CD4-positive, CD25-positive, alpha-beta regulatory T cell (primary cell): ENCODE results near the gene PPIF. TPM values are rescaled to one million over a fixed set of nuclear protein-coding genes. Genes with fewer than 3 reads are reported as not detected.

Experiments
- ATAC-seq, 2 donors: fragments of 150-1000 bp; cut with Tn5 transposase; one replicate each; pipeline ENCODE4 v1.10.0; 2021; ENCODE audit warnings: low read depth in 2 of 2, moderate number of reproducible peaks in 2 of 2, moderate library complexity in 1 of 2
- DNase-seq, 3 donors: peaks; one replicate each; pipeline versions ENCODE4 v3.0.0 to v3.0.0-alpha.2; 2012 to 2022; ENCODE audit warnings: mixed read lengths in 1 of 3
- H3K27ac ChIP-seq: one replicate; pipeline ENCODE4 v1.7.0; 2013; ENCODE audit warnings: mild to moderate bottlenecking, low read length; ENCODE audit not compliant: insufficient read depth, poor library complexity, severe bottlenecking
- H3K27me3 ChIP-seq: one replicate; pipeline ENCODE4 v1.7.0; 2013; ENCODE audit warnings: low read length; ENCODE audit not compliant: control insufficient read depth, insufficient read depth
- H3K36me3 ChIP-seq: one replicate; pipeline ENCODE4 v1.7.0; 2013; ENCODE audit warnings: mild to moderate bottlenecking, low read length, moderate library complexity; ENCODE audit not compliant: control insufficient read depth, insufficient read depth
- H3K4me1 ChIP-seq: 2 replicates; pipeline ENCODE4 v1.7.0; 2013; ENCODE audit warnings: mild to moderate bottlenecking, low read length; ENCODE audit not compliant: insufficient read depth, control insufficient read depth, poor library complexity, severe bottlenecking
- H3K4me3 ChIP-seq: one replicate; pipeline ENCODE4 v1.7.0; 2013; ENCODE audit warnings: low read depth, mild to moderate bottlenecking, low read length, moderate library complexity
- H3K9me3 ChIP-seq, 2 experiments: 1 replicate in 1 of 2; 2 replicates in 1 of 2; pipeline ENCODE4 v1.7.0; 2013; ENCODE audit warnings: low read length in 2 of 2, mild to moderate bottlenecking in 1 of 2, moderate library complexity in 1 of 2; ENCODE audit not compliant: control insufficient read depth in 2 of 2
- H3K27ac Mint-ChIP-seq, 3 donors: one replicate each; pipeline ENCODE4 v1.8.0; 2020 to 2022; ENCODE audit warnings: mild to moderate bottlenecking in 3 of 3, mixed read lengths in 3 of 3, moderate library complexity in 2 of 3
- H3K27me3 Mint-ChIP-seq: one replicate; pipeline ENCODE4 v1.8.0; 2022; ENCODE audit warnings: mild to moderate bottlenecking, mixed read lengths
- H3K36me3 Mint-ChIP-seq: one replicate; pipeline ENCODE4 v1.8.0; 2020; ENCODE audit warnings: mixed read lengths
- H3K4me1 Mint-ChIP-seq, 4 donors: one replicate each; pipeline ENCODE4 v1.8.0; 2020 to 2022; ENCODE audit warnings: mixed read lengths in 4 of 4, mild to moderate bottlenecking in 1 of 4
- H3K4me3 Mint-ChIP-seq, 4 donors: one replicate each; pipeline ENCODE4 v1.8.0; 2020 to 2022; ENCODE audit warnings: mild to moderate bottlenecking in 4 of 4, mixed read lengths in 4 of 4, moderate library complexity in 3 of 4
- H3K9me3 Mint-ChIP-seq, 7 donors: one replicate each; pipeline ENCODE4 v1.8.0; 2020 to 2022; ENCODE audit warnings: mixed read lengths in 7 of 7, mild to moderate bottlenecking in 3 of 7, moderate library complexity in 2 of 7
- polyA plus RNA-seq, 4 donors: library from polyadenylated mRNA; unstranded; fragments of 300-500 nt; fragmentation: Illumina TruSeq; gene quantifications; one replicate each; pipeline ENCODE4 v1.2.3, GENCODE V29; 2021
- total RNA-seq: library from RNA; stranded (reverse); gene quantifications from one replicate; pipeline ENCODE4 v1.2.3, GENCODE V29; 2022

Gene PPIF
- total and polyA plus RNA-seq, 5 donors from 2014 or later, result 15.5 to 60.2 (median 18.0) TPM

DNA sequence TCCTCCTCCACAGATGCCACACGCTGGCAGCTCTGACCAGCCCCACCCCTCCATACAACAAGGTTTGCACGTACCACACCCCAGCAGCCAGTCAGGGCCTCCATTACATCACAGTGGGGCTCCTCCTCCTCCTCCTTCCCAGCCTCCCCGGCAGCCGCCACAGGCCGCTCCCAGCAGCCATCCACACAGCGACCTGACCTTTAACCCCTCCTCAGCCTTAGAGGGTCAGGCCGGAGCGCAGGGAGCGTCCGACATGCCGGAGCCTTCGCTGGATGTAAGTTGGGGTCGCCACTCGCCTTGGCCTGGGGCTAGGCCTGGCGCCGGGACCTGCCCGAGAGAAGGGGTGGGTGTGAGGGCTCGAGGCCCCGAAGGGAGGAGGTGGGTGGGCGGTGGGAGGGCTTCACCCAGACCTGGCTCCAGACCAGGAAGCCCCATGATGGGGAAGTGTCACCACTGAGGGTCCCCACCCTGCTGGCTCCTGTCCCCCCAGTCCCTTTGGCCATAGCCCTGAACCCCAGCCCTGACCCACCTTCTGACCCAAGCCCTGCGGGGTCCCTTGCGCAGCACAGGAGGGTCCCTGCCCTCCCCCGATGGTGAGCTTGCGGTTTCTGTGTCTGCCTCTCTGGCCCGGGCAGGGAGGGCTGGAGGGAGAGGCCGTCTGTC, 36.2 kb upstream of the PPIF start:
- H3K4me1 ChIP-seq, result peaks cover 4% of the 10 kb centered on the region
- no peak overlapping the region for H3K4me3 ChIP-seq
- Mint-ChIP-seq H3K27me3 (no peaks in the 10 kb centered on the region), H3K27ac (no peak overlapping the region), H3K9me3 (no peaks in the 10 kb centered on the region), H3K4me1 (peaks cover 4 to 12% (median 6%) of the 10 kb centered on the region in 4 donors), H3K36me3 (peaks cover 29% of the 10 kb centered on the region), H3K4me3 (no peak overlapping the region)
- no peak overlapping the region for H3K27ac ChIP-seq
- DNase-seq (no peak), ATAC-seq (no peak)
- H3K36me3 ChIP-seq, result peaks cover 23% of the 10 kb centered on the region
- H3K27me3 ChIP-seq, result no peaks in the 10 kb centered on the region
- H3K9me3 ChIP-seq, result no peaks in the 10 kb centered on the region

DNA sequence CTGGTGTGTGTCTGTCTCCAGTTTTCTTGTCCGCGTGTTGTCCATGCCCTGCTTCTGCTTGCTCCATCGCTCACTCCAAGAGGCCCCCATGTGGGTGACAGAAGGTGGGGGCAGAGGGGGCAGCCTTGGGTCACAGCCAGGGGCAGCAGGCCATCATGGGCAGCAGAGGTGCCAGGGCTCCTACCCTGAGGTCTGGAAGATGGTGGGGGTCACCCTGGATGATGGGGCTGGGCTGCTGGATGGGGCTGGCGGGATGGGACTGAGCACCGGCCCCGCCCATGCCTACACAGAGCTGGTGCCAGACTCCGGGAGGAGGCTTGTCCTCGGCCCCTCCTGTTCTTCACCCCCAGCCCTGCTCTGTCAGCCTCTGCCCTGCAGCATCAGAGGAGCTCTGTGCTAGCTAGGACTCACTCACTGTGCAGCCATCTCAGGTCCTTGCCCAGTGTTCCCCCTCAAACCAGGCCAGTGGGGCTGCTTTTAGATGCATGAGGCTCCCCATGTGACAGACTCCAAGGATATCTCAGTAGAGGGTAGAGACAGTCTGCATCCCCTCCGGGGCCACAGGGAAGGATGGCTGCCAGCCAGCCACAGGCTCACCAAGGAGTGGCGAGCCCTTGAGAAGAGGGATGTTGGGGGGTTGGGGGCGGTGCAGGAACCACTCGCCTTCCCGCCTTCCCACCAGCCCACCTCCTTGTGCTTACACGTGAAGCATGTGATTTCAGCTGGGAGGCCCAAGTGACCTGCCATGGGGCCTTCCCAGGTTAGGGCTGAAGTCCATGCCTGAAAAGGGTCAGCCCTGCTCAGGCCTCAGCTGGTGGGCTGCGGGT, 35.5 kb upstream of the PPIF start:
- Mint-ChIP-seq H3K36me3 (peaks cover 29% of the 10 kb centered on the region), H3K4me3 (no peak overlapping the region), H3K9me3 (no peaks in the 10 kb centered on the region), H3K27ac (no peak overlapping the region), H3K4me1 (peaks cover 7 to 19% (median 12%) of the 10 kb centered on the region in 4 donors), H3K27me3 (no peaks in the 10 kb centered on the region)
- peaks cover 11% of the 10 kb centered on the region for H3K4me1 ChIP-seq
- DNase-seq (no peak), ATAC-seq (no peak)
- H3K9me3 ChIP-seq, result no peaks in the 10 kb centered on the region
- H3K4me3 ChIP-seq, result no peak overlapping the region
- no peaks in the 10 kb centered on the region for H3K27me3 ChIP-seq
- peaks cover 17% of the 10 kb centered on the region for H3K36me3 ChIP-seq
- no peak overlapping the region for H3K27ac ChIP-seq

DNA sequence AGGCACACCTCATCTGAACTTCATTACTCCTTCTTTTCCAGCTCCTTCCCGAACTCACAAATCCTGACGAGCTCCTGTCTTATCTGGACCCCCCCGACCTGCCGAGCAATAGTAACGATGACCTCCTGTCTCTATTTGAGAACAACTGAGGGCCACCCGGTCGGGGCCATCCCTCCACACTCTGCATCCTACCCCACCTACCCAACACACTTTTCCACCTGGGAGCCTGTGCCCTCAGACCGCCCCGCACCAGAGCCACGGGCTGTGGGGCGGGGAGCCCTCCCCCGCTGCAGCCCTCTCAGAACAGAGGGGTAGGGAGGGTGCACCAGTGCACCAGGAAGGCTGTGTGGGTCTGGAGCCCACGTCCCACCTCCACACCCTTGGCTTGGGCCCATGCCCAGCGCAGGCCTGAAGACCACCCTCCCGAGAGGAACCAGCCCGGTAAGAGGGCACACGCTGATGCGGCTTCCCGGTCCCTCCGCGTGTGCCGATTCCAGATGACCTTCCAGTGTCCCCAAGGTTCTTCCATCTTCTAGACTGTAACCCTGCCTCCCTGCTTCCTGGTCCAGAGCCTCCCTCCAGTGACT, 34.6 kb upstream of the PPIF start:
- no peak overlapping the region for H3K4me3 ChIP-seq
- no peak overlapping the region for H3K27ac Mint-ChIP-seq
- peaks cover 12% of the 10 kb centered on the region for H3K36me3 ChIP-seq
- no peaks in the 10 kb centered on the region for H3K27me3 ChIP-seq
- no peak overlapping the region for H3K27ac ChIP-seq
- peaks cover 20% of the 10 kb centered on the region for H3K4me1 ChIP-seq
- H3K9me3 Mint-ChIP-seq, result peaks cover 0 to 1% (median 0%) of the 10 kb centered on the region in 7 donors
- DNase-seq, result no peak
- H3K9me3 ChIP-seq, result no peaks in the 10 kb centered on the region
- peaks cover 6% of the 10 kb centered on the region for H3K27me3 Mint-ChIP-seq
- no peak overlapping the region for H3K4me3 Mint-ChIP-seq
- no peak for ATAC-seq
- peaks cover 11 to 28% (median 19%) of the 10 kb centered on the region in 4 donors for H3K4me1 Mint-ChIP-seq
- peaks cover 28% of the 10 kb centered on the region for H3K36me3 Mint-ChIP-seq

DNA sequence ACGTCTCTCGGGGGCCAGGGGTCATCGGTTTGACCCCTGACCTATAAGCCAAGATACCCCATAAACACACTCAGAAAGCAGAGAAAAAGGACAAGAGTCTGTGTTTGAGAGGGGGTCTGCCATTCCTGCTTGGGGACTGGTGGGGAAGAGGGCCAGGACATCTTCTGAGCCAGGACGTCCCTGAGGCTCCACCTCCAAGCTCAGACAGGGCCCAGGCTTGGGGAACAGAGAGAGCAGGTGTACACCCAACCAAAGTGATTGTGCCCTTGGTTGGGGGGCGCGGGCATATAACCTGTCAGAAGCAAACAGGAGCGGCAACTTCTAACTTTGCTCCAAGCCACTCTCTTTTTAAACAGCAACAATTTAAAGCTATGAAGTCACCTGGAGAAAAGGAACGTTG, 33.9 kb upstream of the PPIF start:
- Mint-ChIP-seq H3K4me1 (peaks cover 14 to 34% (median 26%) of the 10 kb centered on the region in 4 donors), H3K27me3 (peaks cover 9% of the 10 kb centered on the region), H3K27ac (peak overlapping the region in 1 of 3 donors; percentile 36), H3K36me3 (peaks cover 22% of the 10 kb centered on the region), H3K4me3 (no peak overlapping the region), H3K9me3 (peaks cover 0 to 2% (median 0%) of the 10 kb centered on the region in 7 donors)
- no peak overlapping the region for H3K4me3 ChIP-seq
- H3K9me3 ChIP-seq, result no peaks in the 10 kb centered on the region
- no peak overlapping the region for H3K27ac ChIP-seq
- peaks cover 27% of the 10 kb centered on the region for H3K4me1 ChIP-seq
- H3K27me3 ChIP-seq, result no peaks in the 10 kb centered on the region
- DNase-seq (no peak), ATAC-seq (no peak)
- peaks cover 7% of the 10 kb centered on the region for H3K36me3 ChIP-seq

DNA sequence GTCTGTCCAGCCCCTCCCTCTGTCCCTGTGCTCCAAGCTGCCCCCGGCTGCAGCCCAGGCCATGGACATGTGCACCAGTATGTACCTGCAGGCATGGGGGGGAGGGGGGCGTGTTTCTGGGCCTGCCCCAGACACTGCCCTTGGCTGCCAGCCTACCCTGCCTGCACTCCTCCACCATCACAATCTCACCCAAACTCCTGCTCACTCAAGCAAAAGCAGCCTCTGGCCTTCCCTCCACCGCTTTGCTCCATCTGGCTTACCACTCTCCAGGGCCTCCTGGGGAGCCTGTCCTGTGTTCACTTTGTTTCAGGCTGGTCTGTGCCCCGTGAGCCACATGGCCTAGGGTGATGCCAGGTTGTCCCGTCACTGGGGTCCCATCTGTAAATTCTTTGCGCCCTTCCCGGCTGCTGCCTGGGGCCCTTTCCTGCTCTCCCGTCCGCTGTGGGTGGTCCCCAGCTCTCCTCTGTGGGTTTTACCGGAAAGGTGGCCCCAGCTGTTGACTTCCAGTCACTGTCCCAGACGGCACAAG, 33.3 kb upstream of the PPIF start:
- H3K9me3 ChIP-seq, result no peaks in the 10 kb centered on the region

DNA sequence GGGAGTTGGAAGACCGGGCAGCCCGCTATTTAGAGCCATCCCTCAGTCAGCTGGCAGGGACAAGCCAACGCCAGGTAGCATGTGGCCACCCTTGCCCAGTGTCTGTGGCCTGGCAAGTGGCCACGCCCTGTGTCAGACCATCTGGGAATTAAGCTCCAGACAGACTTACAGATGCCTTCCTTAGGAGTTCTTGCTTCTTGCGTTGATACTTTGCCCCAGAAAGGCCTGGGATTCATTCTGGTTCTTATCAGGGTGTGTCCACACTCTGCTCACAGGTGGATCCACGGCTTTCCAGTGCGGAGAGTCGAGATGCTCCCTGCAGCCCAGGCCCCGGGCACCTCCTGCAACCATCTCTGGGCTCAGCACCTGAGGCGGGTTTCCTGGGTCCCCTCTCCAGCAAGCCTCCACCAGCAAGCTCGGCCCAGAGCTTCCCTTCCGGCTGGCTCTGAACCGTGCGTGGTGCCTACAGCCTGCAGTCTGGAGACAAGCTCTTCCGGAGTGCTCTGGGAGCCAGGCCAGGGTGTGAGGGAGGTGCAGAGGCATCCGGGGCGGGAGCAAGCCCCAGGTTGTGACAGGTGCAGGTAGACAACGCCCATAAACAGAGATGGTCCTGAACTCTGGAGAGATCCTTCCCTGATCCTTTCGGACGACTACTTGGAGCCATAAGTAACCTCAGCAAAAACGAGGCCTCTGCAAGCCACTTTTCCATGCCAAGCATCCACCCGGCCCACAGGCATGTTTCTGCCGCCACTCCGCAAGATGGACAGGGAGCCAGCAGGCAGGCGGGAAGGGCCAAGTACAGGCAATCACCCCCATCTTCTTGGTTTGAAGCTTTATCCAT, 32.3 kb upstream of the PPIF start:
- ATAC-seq (no peak), DNase-seq (no peak)
- peaks cover 14 to 51% (median 41%) of the 10 kb centered on the region in 4 donors for H3K4me1 Mint-ChIP-seq
- Histone ChIP-seq H3K9me3 (no peaks in the 10 kb centered on the region), H3K4me3 (no peak overlapping the region), H3K36me3 (peaks cover 2% of the 10 kb centered on the region), H3K27ac (no peak overlapping the region), H3K4me1 (peaks cover 41% of the 10 kb centered on the region), H3K27me3 (no peaks in the 10 kb centered on the region)
- H3K36me3 Mint-ChIP-seq, result peaks cover 12% of the 10 kb centered on the region
- no peak overlapping the region for H3K4me3 Mint-ChIP-seq
- H3K27me3 Mint-ChIP-seq, result peaks cover 9% of the 10 kb centered on the region
- H3K9me3 Mint-ChIP-seq, result peaks cover 0 to 9% (median 2%) of the 10 kb centered on the region in 7 donors
- peak overlapping the region in 1 of 3 donors; percentile 52 for H3K27ac Mint-ChIP-seq

More for the DNA sequence above, 33.3 kb upstream of the PPIF start:
- Histone ChIP-seq H3K36me3 (peaks cover 2% of the 10 kb centered on the region), H3K4me1 (peaks cover 33% of the 10 kb centered on the region), H3K27ac (no peak overlapping the region), H3K4me3 (no peak overlapping the region), H3K27me3 (no peaks in the 10 kb centered on the region)
- H3K9me3 Mint-ChIP-seq, result peaks cover 0 to 4% (median 2%) of the 10 kb centered on the region in 7 donors
- H3K4me3 Mint-ChIP-seq, result peak overlapping the region in 1 of 4 donors; percentile 43
- H3K36me3 Mint-ChIP-seq, result peaks cover 19% of the 10 kb centered on the region
- peaks cover 9% of the 10 kb centered on the region for H3K27me3 Mint-ChIP-seq
- DNase-seq, result no peak
- peaks cover 14 to 41% (median 32%) of the 10 kb centered on the region in 4 donors for H3K4me1 Mint-ChIP-seq
- no peak overlapping the region for H3K27ac Mint-ChIP-seq
- ATAC-seq, result no peak

DNA sequence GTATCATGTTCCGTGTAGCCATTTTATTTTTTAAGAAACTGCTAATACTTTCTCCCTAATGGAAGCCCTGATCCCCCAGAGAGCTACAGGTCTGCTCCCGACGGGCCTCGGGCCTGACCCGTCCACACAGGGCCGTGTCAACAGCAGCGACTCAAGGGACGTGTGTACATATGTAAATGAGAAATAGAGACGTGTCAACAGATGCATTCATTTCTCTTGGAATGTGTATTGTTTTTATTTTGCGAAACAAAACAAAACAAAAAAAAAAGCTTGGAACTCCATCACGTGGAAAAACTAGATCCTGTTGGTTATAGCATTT, 31.7 kb upstream of the PPIF start:
- no peak overlapping the region for H3K4me3 Mint-ChIP-seq
- H3K36me3 Mint-ChIP-seq, result peaks cover 12% of the 10 kb centered on the region
- peak overlapping the region in 1 of 3 donors; percentile 52 for H3K27ac Mint-ChIP-seq
- no peaks in the 10 kb centered on the region for H3K9me3 ChIP-seq
- ATAC-seq (no peak), DNase-seq (no peak)
- peaks cover 9% of the 10 kb centered on the region for H3K27me3 Mint-ChIP-seq
- H3K27ac ChIP-seq, result no peak overlapping the region
- peaks cover 14 to 56% (median 45%) of the 10 kb centered on the region in 4 donors for H3K4me1 Mint-ChIP-seq
- peaks cover 41% of the 10 kb centered on the region for H3K4me1 ChIP-seq
- peaks cover 2% of the 10 kb centered on the region for H3K36me3 ChIP-seq
- no peaks in the 10 kb centered on the region for H3K27me3 ChIP-seq
- H3K9me3 Mint-ChIP-seq, result peaks cover 0 to 9% (median 2%) of the 10 kb centered on the region in 7 donors
- no peak overlapping the region for H3K4me3 ChIP-seq
